Muscle of arm (tissue), 12 donors: ENCODE data around the gene DRC1. TPM values are rescaled to one million over a fixed set of nuclear protein-coding genes. Genes with fewer than 3 reads are reported as not detected.

Experiments
- DNase-seq: peaks from one replicate; pipeline ENCODE4 v3.0.0-alpha.2; 2013
- polyA plus RNA-seq, 12 donors: library from polyadenylated mRNA; unstranded; fragments of 120-200 nt; gene quantifications; one replicate each; pipeline ENCODE4 v1.2.1, GENCODE V29; 2013; ENCODE audit not compliant: insufficient read length in 12 of 12

The DRC1 gene
- polyA plus RNA-seq, 12 donors, result 0.11 to 0.74 (median 0.24) TPM; not detected in 4

- DNase-seq, result peak; percentile 53
Measured at GRCh38 chr2:26477911-26478253, 76.2 kb downstream of the DRC1 start, which contains the start of gene OTOF. Gene OTOF (minus strand): TSS chr2:26478124.

DNA sequence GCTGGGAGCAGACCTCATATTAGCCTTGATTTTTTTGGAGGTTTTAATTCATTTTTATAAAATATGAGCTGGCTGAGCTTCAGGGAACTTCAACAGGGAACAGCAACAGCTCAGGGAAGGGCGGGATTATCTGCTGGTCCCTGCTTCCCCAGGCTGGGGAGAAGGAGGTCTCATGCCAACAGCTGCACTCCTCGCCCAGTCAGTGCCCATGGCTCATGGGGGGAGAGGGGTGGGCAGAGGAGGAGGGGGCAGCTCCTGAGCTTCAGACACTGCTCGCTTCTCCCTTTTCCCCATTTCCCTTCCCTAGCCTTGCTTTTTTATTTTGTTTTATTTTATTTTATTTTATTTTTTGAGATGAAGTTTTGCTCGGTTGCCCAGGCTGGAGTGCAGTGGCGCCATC is 76.6 kb downstream of the DRC1 start:
- DNase-seq, result no peak

- DNase-seq, result no peak
Measured at GRCh38 chr2:26479131-26479788, 77.5 kb downstream of the DRC1 start.

DNA sequence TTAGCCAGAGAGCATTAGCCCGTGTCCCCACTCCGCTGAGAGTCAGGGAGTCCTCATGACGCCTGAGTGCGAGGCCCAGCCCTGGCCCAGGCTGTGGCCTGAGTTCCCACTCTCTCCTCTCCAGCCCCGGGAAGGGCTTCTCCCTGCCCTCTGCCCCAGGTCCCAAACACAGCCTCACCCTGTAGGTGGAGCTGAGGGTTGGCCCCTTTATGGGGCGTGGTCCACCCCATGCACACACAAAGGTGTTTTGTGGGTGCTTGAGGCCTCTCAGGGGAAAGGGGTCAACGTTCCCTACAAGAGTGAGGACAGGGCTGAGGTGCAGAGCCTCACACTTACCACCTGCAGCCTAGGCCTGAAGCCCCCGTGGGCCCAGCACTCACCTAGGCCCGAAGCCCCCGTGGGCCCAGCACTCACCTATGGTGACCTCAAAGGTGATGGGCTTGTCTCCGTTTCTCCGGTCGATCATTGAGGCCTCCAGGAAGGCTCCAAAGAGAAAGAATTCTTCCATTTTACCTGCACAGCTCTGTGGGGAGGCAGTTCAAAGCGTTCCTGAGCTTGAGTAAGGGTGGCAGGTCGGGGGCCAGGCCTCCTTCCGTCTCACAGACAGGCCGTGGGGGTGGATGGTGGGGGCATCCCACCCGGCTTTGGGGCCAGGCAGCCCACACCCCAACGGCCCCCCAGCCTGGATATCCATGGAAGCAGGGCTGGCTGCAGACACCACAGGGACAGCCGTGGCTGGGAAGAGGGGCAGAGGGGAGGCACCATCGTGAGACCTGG is 78.3 kb downstream of the DRC1 start:
- no peak for DNase-seq

- DNase-seq, result no peak
Measured at GRCh38 chr2:26480566-26481423, 79.1 kb downstream of the DRC1 start.

- no peak for DNase-seq
Measured at GRCh38 chr2:26481706-26482105, 80.0 kb downstream of the DRC1 start.

DNA sequence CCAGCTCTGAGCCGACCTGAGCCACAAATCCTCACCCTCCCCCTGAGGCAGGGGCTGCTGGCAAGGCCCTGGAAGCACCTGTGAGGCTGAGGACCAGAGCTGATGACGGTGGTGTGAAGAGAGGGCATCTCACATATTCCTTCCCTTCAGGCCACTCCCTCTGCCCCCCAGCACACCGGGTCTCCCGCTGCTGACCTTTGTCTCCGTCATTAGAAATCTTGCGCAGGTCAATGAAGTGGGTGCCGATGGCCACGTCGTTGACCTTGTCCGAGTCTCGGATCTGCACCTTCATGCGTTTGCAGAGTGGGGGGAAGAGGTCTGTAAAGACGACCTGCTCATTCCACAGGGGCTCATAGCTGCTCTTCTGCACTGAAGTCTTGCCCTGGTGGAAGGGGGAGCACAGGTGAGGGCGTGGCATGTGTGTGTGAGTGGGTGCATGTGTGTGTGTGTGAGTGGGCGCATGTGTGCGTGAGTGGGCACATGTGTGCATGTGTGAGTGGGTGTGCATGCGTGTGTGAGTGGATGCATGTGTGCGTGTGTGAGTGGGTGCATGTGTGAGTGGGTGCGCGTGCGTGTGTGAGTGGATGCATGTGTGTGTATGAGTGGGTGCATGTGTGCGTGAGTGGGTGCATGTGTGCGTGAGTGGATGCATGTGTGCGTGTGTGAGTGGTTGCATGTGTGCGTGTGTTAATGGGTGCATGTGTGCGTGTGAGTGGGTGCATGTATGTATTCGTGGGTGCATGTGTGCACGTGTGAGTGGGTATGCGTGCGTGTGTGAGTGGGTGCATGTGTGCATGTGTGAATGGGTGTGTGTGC is 80.7 kb downstream of the DRC1 start:
- DNase-seq, result no peak

DNA sequence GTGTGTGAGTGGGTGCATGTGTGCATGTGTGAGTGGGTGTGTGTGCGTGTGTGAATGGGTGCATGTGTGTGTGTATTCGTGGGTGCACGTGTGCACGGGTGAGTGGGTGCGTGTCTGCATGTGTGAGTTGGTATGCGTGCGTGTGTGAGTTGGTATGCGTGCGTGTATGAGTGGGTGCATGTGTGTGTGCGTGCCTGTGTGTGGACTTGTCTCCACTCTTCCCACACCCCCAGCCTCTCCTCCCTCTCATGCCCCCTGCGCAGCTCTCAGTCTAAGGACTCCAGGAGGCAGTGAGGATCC is 81.3 kb downstream of the DRC1 start:
- no peak for DNase-seq

- DNase-seq, result no peak
Measured at GRCh38 chr2:26483516-26483915, 81.8 kb downstream of the DRC1 start.

DNA sequence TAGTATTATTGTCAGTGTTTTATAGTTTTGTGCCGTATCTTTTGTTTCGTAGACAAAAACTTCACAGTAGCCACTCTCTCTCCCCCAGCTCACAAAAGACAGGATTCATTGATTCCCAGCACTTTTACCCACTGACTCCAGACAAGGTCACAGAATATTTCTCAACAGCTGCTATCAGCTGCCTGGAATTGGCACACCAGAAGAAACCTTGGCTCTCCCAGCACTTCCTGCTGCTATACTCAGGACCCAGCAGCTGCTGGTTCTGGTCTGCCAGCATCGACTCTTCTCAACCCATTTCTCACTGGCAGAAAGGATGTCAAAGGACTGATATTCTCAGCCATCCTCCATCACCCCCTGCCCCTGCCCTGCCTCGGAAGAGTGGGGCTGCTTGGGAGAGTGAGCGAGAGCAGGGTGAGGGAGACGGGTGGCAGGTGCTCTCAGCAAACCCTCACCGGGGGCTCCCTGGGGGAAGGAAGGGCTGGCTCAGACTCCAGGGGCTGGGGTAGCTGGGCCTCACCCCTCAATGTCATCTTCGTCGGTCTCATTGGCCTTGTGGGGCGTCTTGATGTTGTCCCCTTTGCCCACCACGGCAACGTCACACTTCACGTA is 82.3 kb downstream of the DRC1 start:
- DNase-seq, result no peak

DNA sequence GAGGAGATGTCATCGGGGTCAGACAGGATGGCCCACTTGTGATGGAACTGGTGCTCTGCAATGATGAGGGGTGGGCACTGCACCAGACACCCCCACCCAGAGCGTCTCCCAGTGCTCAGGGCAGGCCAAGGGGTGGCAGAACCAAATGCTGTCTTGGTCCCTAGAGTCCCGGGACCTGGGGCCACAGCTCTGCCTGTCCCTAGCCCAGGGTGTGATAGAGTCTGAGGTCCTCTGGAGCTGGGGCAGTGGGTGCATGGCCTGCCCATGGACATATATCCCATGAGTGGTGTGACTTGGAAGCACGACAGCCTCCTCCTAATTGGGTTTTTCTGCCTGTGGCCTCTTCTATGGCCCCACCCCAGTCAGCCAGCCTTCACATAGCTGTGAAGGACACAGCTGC is 82.9 kb downstream of the DRC1 start:
- no peak for DNase-seq

- DNase-seq, result no peak
Measured at GRCh38 chr2:26485099-26485498, 83.4 kb downstream of the DRC1 start.

- no peak for DNase-seq
Measured at GRCh38 chr2:26485725-26486418, 84.2 kb downstream of the DRC1 start.

GRCh38 chr2:26486789-26487188 is 85.1 kb downstream of the DRC1 start:
- DNase-seq, result no peak

- no peak for DNase-seq
Measured at GRCh38 chr2:26487192-26487591, 85.5 kb downstream of the DRC1 start.

DNA sequence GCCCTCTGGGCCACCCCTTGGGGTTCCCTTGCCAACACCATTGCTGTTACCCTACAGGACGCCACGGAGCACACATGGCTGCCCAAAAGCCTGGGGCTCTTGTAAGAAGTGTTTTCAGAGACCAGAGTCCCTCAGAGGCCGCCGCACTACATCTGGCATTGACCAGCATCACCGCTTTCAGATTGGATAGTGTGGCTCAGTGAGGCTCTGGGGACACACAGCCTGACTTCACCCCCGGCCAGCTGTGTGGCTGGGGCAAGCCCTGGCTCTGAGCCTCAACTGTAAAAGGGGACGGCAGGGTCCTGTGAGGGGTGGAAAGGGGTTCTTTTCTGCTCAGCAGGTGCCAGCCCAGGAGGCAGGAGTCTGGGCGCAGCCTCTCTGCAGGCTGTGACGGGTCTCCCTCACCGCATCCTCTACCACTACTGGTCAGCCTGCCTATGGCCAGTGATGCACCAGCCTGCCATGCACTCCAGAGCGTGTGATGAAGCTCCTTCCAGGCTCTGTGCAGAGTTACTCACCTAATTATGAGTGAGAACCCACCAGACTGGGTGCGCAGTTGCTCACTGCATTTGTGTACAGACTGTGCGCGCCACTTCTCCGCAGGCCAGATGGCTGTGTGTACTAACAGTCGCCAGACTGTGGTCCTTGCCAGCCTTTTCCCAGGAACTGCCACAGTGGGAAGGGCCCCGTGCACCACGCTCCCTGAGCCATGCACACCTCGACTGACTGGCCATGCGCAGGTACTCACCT is 86.9 kb downstream of the DRC1 start:
- no peak for DNase-seq

- no peak for DNase-seq
Measured at GRCh38 chr2:26489213-26489850, 87.6 kb downstream of the DRC1 start.

DNA sequence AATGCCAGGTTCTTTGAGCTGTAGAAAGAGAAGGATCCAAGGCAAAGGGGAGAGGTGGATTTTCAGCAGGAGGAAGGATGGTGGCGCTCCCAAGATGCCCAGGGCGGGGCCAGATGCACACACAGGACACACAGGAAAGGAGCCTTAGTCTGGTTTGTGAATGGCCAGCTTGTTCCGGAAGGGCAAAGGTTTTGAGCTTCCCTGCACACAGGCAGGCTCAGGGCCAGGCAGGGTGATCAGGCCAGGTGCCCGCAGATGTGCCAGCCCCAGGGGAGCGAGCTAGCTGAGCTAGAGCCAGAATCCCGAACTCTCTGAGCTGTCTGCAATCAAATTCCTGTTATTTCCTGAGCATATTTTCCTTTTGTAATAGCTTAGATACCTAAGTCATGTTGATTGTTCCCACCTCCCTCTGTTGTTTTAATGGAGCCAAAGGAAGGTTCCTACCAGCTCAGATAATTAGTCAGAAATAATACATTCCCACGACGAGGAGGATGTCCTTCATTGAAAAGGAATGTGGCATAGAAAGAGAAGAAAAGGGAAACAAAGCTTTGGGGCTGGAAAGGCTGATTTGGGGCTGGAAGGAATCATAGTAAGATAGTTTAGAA is 89.9 kb downstream of the DRC1 start:
- DNase-seq, result no peak
